COLO668 (cell line): ENCODE measurements around the gene CALCB.

Source experiments
- DNase-seq: peaks from one replicate; lab custom pipeline; 2025; ENCODE audit not compliant: unreplicated experiment; lab: John Stamatoyannopoulos, UW

CALCB gene

GRCh38 chr11:15117751-15118150 is 44.4 kb downstream of the CALCB start:
- DNase-seq = no peak

GRCh38 chr11:15118431-15118830 is 45.0 kb downstream of the CALCB start:
- no peak for DNase-seq

GRCh38 chr11:15119352-15119751 is 46.0 kb downstream of the CALCB start:
- DNase-seq = no peak

- DNase-seq = no peak
Observed at GRCh38 chr11:15119826-15120225, 46.4 kb downstream of the CALCB start.

GRCh38 chr11:15123849-15124248 is 50.5 kb downstream of the CALCB start:
- no peak for DNase-seq

- no peak for DNase-seq
Observed at GRCh38 chr11:15124528-15124927, 51.1 kb downstream of the CALCB start.

- no peak for DNase-seq
Observed at GRCh38 chr11:15127341-15127740, 53.9 kb downstream of the CALCB start.
